Activated CD8-positive, alpha-beta memory T cell treated with anti-CD3 and anti-CD28 coated beads, Interleukin-2, amount 50 U/mL, for 24 hours (primary cell): Measurements from ENCODE around the gene TMF1.

ENCODE experiments used
- DNase-seq: peaks from one replicate; pipeline ENCODE4 v3.0.0-alpha.2; 2020; ENCODE audit errors: extremely low read depth

Gene TMF1

GRCh38 chr3:68977486-68978167 lies 74.5 kb downstream of the TMF1 start:
- DNase-seq = no peak

GRCh38 chr3:68974711-68975110 lies 77.4 kb downstream of the TMF1 start:
- no peak for DNase-seq

GRCh38 chr3:68973639-68974038 lies 78.5 kb downstream of the TMF1 start:
- no peak for DNase-seq

GRCh38 chr3:68972358-68972979 lies 79.7 kb downstream of the TMF1 start:
- DNase-seq = no peak
